ENCODE measurements around the gene RPP30.
"Not testable (repeated sequence)": the region's sequence is repeated elsewhere in the genome, so short reads cannot be mapped to it uniquely, and the experiment has no call there.

Gene RPP30

DNA sequence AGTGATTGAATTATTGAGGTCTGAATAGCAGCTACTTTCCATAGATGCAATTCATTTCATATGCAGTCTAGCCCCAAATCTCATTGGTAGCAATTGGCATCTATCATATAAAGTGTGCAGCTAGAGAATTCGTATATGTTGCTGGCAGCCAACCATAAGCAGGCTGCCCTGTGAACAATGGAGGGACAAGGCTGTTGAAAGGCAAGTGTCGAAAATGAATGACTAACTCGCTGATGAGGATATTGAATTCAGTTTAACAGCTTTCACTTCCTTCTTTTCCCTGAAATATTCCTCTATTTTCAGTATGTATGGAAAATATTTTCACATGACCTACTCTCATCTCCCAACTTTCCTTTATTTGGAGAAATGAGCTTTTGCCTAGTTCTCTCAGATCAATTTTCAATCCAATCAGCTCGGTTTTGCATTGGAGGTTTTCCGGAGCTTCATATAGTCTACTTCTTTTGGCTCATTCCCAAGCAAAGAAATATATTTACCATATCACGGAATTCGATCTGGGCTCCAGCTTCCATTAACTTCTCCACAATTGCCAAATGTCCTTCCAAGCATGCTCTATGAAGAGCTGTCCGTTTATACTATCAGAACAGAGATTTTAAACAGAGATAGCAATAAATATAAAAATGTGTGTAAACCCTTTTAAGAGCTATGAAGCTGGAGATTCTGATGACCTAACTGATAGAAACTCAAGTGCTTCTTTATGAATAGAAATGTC is 45.6 kb downstream of the RPP30 start:
- no peak for DNase-seq (ENCODE audit: low read depth in 2 of 2)

DNA sequence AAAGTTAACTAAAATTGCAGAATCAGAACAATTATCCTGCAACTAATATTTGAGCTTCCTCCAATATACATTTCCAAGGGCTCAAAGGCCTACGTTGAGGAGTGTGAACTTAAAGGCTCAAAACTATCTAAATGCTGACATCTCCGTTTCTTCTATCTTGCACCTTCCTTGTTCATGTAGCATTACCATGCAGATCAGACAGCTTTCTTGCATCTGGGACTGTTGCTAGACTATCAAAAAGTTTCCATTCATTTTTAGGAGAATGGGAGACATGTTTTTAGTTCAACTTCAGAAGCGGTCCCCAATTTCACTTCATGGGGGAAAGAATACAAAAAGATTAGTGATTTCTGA is 46.2 kb downstream of the RPP30 start:
- no peak for DNase-seq (ENCODE audit: low read depth in 2 of 2)

DNA sequence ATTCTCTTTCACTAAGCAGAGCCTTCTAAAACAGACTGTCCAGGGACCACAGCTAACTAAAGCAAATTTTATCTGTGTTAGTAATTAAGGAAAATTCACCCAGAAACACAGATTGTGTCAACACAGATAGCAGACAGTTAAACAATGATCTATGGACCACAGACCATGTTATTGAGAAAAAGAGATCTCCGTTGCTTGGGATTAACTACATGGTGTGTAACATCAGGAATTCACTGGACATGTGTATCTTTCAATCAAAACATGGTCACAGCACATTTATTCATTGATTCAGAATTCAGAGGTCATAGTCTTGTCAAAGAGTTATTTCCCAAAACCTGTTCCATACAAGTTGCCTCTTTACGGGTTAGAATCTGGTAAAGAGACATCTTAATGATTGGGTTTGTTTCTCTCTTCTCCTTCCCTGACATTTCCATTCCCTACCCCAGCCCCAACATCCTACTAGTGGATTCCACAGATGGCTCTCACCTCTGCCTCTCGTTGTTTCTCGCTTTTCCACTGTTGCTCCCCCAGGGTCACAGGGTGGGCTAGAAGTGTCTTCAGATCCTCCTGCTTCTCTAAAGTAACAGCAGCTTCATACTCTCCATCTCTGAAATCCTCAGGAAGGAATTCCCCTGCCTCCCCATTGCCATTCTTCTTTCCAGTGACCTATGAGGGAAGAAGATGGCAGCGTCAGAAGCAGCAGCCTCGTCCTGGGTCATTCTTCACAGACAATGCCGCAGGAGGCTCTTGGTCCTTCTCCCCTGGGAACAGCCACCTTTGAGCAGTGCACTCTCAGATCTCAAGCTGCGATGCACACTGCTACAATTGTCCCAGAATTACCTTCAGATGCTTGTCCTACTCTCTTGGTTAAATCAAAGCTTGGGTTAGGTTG is 48.2 kb downstream of the RPP30 start:
- DNase-seq (ENCODE audit: low read depth in 2 of 2): no peak

DNA sequence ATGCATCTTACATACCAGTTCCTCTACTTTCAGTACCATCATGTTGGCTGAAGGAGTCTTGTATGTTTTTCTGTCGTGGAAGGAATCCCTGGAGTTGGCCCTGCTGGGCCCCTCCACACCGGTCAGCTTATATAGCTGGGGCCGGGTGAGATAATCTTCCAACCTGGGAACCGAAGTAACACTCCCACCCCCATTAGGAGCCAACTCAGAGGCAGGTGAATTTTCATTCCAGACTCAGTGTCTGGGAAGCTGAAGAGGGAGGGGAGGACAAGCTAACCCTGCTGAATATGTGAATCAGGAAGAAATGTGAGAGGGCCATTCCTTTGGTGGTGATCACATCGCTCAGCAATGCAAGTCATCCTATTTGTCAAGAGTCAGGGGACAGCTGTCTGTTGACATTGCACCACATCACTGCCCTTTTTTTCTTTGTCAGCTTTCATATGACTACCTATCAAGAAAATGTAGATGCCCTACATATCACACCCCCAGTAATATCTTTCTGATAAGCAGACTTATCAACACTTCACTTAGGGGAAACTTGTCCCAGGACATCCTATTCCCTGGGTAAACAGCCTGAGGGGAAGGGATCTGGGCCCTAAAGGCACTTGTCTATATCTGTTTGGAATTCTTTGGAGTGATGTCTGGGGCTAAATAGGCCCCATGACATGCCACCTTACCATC is 49.4 kb downstream of the RPP30 start, which contains the start of gene ANKRD1:
Gene ANKRD1 (minus strand): TSS at position 102 of the 681 bp plus-strand sequence. CDS start 60 bp downstream, at position 42.
- DNase-seq (ENCODE audit: low read depth in 2 of 2): no peak

DNA sequence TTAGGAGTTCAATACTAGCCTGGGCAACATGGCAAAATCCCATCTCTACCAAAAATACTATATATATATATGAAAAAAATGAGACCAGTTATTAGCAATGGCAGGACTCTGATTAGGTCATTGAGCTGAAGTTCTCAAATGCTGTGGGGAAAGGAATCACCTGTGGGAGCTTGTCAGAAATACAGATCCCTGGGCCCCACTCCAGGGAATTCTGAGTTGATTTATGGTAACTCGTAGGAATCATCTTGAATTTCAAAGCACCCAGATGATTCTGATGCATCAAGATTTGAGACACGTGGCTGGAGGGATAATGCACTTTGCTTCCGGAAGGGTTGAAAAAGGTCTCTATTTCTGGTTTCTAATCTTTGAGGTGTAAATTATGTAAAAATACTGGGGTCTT is 50.1 kb downstream of the RPP30 start:
- DNase-seq (ENCODE audit: low read depth in 2 of 2): no peak

DNA sequence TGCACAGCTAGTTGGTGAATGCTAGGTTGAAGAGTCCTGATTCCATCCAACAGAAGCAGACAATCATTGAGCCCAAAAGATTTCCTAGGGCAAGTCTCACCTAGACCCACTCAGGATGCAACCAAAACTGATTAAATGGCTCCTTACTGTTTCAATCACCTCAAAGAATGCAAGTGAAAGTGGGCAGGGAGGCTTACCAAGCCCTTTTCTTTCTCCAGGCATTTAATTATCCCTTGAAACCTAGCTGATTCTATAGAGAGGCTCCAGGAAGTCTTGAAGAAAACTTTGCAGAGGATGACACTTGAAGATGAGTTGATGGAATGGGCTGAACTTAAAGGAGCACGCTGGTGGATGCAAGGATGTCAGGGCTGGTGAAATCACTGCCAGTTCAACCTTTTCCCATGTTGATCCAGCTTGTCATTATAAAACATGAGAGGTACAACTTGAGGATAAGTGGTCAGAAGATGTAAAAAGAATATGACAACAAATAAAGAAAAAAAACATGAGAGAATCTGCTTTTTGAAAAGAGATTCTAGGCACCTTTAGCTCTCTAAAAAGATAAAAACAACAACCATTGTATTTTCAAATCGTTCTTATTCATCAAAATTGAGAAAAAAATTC is 51.4 kb downstream of the RPP30 start:
- no peak for DNase-seq (ENCODE audit: low read depth in 2 of 2)

DNA sequence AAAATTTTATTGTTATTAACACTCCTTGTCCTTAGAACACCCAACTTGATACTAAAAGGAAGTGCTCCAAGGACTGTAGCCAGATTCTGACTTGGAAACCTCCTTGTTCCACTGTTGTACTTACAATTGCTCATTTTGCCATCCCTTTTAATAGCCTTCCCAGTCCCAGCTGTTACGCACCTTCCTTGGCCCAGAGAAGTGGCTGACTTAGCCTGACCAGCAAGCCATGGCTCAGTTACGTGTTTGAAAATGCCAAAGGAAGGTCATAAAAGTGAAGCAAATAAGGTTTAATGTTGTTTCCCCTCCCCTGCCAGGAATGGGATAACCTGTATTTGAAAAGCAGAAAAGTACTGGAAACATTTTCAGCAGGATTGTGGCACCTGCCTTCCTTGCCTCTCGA is 52.8 kb downstream of the RPP30 start:
- DNase-seq (ENCODE audit: low read depth in 2 of 2): no peak

DNA sequence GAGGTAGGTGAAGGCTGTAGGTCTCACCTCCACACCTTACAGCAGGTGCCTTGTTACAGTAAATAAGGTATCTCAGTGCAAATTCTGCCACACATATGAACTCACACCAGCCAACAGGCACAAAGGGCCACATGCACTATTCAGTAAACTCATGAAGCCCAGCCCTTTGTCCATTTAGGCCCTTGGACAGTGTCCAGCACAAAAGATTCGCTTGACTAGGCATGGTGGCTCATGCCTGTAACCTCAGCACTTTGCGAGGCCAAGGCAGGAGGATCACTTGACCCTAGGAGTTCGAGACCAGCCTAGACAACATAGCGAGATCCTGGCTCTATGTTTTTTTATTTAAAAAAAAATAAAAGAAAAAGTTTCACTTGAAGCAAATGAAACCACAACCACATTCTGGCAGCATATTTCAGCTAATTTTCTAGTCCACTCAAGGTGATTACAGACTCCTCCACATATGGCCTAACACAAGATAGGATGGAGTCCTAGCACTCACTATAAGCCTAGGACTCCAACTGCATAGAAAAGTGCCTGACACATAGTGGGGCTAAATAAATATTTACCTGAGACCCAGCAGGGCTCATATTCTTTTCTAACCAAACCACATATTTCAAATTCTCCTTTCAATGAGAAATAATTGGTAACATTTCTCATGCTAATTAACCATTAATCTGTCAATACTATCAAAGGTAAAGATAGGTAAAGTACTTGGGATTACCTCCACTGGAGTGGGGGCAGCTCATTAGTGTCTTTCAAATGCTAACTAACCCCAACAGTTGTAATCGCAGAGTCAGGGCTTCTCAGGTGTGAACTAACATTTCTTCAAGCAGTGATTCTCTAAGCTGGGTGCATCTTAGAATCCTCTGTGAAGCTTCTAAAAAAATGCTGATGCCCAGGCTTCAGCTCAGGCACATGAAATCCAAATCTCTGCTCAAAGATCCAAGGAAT is 53.6 kb downstream of the RPP30 start:
- DNase-seq (ENCODE audit: low read depth in 2 of 2): no peak

DNA sequence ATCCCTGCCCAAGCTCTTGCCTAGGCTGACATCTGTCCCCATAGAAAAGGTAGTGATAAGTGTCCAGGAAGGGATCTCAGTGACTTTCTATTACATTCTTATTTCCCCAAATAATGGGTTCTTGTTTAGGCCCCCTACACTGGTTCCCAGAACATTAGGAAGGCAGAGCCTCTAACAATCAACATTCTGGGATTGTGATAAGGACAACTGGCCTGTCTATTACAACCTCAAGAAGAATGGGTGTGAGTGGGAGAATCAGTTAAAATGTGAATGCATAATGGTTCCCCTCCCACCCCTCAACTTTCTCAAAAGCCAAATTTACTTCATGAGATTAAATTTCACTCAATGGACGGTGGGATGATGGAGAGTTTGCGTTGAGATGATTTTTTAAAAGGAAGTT is 55.5 kb downstream of the RPP30 start:
- no peak for DNase-seq (ENCODE audit: low read depth in 2 of 2)

DNA sequence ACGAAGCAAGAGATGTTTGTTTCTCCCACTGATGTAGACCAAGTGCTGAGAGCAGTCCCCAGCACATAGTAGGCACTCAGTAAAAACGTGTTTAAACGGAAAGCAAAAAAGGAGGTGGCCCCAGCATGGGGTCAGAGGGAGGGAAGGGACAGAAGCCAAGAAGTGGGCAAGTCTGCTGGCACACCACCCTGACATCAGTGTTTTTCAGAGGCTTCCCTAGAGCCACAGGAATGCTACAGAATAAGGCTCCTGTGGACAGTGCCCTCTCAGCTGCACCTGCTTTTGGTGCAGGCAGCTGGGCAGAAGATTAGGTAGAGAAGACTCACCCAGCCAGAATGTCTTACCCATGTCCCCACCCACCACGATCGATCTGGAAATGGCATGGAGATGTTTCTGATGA is 57.4 kb downstream of the RPP30 start:
- DNase-seq (ENCODE audit: low read depth in 2 of 2): no peak

DNA sequence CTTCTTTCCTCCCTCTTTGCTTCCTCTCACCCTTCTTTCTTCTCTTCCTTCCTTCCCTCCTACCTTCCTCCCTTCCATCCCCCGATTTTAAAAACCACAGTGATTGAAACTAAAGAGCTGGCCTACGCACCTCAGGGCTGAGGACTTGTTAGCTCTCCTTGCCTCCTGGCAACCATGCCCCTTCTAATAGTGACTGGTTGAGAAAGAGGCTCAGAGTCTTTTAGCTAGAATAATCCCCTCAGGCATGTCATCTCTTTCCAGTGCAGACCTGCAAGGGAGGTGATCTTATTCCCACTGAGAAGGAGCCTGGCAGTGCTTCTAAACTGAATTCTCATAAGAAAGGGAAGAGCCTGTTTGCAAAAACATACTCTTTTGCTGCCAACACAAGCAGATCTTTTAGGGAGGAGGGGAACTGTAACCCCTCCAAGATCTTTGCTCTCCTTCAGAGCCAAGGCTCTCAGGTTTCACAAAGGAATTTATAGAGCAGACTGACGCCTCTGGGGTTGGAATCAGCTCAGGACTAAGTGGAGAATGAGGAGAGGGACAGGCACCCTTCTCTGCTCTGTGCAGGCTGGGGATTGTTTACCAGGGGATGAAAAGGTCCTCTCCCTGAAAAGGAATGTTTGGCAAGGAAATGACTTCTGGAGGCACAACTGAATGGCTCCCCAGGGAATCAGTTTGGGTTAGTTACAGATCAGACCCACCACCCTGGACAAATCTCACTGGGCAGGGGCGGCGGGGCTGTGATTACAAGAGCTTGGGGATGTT is 58.5 kb downstream of the RPP30 start:
- no peak for DNase-seq (ENCODE audit: low read depth in 2 of 2)

DNA sequence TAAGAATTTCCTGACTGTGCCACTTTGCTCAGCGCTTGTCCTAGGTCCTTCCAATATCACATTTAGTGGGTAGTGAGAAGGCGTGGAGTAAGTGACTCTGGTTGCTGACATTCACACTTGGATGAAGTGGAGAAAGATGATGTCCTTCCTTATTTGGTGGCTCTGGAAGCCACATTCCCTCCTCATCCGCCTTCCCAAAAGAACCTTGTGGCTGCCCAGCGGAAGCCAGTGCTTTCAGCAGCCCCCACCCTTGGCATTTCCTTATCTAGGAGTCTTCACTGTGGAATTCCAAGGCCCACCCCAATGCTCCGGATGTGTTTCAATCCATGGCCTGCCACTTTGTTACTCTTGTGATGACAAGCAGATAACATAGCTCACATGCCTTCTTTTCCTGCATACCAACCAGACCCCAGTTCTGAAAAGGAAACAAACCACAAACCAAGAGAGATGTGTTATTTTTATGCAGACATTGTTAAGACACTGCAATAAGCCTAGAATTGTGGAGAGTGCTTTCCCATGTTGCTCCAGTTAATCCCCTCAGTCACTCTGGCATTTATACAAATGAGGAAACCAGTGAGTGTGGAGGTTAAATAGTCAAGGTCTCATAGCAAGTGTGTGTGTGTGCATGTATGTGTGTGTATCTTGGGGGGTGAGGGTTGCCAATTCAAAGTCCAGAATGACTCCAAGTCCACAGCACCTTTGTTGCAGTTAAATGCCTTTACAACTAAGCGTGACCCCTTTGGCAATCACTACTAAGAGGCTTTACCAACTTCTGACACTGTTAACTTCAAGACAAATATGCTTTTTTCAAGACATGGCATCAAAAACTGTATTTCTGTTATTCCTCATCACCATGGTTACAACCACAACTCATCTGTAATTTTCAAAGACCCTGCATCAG is 59.4 kb downstream of the RPP30 start:
- DNase-seq (ENCODE audit: low read depth in 2 of 2): no peak

DNA sequence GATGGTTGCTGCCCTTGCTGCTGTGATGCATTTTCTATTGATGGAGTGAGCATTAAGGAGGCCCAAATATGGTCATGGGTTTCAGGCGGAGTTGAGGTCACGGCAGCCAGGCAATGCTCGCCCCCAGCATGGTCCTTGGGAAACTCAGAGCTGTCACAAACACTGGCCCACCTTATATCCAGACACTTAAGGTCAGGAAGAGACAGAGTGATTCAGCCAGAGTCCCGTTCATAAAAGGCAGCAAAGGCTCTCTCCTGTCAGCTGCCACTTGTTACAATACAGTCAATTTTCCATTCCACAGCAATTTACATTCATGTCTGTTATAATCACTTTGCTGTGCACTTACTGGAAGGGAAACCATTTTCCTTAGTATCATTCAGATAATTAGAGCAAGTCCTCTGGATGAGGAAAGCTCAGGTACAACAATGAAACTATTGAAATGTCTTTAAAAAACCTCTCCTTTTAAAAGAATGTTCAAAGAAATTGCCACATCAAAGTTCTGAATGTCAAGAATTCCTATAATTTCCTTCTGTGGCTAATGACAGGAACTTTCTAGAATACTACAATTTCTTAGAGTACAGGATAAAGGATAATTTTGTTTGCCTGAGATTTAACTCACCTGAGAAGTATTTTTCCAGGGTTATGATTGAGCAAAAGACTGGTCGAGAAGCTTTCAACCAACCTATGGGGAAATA is 64.0 kb downstream of the RPP30 start:
- DNase-seq (ENCODE audit: low read depth in 2 of 2): no peak

DNA sequence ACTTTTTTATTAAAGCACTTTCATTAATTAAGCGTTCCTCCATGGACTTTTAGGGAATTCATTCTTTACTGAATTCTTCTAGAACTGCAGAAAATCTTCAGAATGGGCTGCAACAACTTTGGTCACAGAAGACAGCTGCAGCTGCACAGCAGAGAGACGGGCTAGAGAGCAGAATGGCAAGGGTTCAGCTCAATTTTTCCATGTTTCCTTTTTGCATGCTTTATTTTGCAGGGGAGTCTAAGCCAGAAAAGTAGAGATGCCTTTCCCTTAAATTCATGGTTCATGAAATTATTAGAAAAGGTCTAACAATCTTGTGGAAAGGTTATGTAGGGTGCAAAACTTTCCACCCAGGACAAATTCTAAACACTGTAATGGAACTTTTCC is 64.5 kb downstream of the RPP30 start:
- no peak for DNase-seq (ENCODE audit: low read depth in 2 of 2)

DNA sequence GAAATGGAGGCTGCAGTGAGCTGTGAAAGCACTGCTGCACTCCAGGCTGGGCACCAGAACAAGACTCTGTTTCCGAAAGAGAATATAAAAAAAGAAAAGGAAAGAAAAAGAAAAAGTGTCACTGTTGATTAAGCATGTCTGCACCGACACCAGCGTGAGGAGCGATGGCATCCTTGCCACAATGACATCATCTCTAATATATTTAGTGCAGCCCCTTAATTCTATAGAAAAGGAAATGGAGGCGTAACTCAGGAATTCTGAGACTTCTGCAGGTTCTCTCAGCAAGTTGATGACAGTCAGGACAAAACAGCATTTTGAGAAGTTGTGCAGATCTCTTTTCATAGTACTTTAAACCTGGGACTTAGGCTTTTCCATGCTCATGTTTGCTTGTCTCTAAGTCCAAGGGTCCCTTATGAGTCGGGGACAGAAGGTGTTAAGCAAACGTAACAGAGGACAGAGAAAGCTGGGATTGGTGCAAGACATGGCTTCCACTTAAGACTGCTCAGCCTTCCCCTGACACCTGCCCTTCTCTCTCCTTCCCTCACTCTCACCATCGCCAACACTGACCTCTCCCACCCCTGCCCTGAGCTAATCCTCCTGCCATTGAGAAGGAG is 66.0 kb downstream of the RPP30 start:
- DNase-seq (ENCODE audit: low read depth in 2 of 2): no peak

DNA sequence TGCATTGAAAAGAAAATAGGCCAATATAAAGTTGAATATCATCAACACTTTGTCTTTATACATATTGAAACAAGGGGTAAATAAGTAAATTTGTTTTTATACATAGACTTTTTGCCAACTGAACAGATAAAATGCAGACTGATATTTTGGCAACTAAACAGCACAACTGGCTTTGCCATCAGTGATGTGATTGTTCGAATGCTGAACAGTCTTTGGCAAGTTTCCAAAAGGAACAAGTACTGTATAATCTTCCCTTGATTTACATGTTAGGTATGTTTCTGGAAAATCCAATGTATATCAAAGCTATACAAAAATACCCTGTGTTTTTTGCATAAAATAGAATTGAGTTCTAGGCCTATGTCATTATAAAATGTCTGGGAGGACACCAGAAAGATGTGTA is 67.3 kb downstream of the RPP30 start:
- no peak for DNase-seq (ENCODE audit: low read depth in 2 of 2)

DNA sequence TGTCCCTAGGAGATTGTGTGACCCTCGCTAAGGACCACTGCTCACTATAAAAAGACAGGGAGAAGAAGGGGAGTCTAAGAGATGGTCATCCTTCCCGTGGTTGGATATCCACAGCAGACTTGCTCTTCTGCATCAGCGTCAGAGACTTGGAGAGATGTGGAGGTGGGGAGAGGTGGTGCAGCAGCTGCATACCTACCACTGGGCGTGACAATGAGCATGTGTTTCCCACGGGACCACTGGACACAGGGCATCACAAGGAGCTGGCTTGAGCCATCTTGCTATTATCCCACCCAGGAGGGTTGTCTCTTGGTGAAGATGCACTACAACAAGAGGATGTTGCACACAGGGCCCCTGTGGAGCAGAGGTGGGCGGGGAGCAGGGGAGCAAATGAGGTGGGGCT is 67.9 kb downstream of the RPP30 start:
- DNase-seq (ENCODE audit: low read depth in 2 of 2): no peak

DNA sequence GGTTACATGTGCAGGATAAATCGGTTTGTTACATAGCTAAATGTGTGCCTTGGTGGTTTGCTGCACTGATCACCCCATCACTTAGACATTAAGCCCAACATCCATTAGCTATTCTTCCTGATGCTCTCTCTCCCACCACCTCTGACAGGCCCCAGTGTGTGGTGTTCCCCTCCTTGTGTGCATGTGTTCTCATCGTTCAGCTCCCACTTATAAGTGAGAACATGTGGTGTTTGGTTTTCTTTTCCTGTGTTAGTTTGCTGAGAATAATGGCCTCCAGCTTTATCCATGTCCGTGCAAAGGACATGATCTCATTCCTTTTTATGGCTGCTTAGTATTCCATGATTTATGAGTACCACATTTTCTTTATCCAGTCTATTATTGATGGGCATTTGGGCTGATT is 71.2 kb downstream of the RPP30 start:
- not testable (repeated sequence) for DNase-seq (ENCODE audit: low read depth in 2 of 2)

All from activated CD8-positive, alpha-beta memory T cell treated with anti-CD3 and anti-CD28 coated beads for 4 hours (primary cell).